H1 (cell line): ENCODE measurements around the gene HLA-DRB1. TPM values are rescaled to one million over a fixed set of nuclear protein-coding genes. Genes with fewer than 3 reads are reported as not detected.

Source experiments
- polyA plus RNA-seq, 7 experiments: library from polyadenylated mRNA; depleted of rRNA in 3 of 7; stranded (reverse) in 5 of 7; unstranded in 2 of 7; fragments of >200 nt in 5 of 7; fragments of 200-250 nt in 2 of 7; gene quantifications; 1 replicate in 5 of 7; 2 replicates in 1 of 7; 4 replicates in 1 of 7; pipeline versions ENCODE4 v1.2.1 to v1.2.3, GENCODE V29; 2011 to 2013; ENCODE audit warnings: missing spikeins in 2 of 7, mixed read lengths in 2 of 7
- small RNA-seq: library from polyadenylated mRNA; stranded (forward); fragments of <200 nt; extraction: miRNeasy Mini kit (QIAGEN cat#:217004); gene quantifications from one replicate; pipeline ENCODE3, GENCODE V24; 2013; ENCODE audit not compliant: insufficient read depth
- total RNA-seq: library from RNA; stranded (reverse); fragmentation: NEBNext Ultra II Directional; extraction: Animal tissue kit (Norgen Biotek cat#: 25700); gene quantifications from 2 replicates; pipeline ENCODE4 v1.2.1, GENCODE V29; 2021

HLA-DRB1 gene
- total and polyA plus RNA-seq, 2 of the 8 experiments (the other 6 are each of a cell fraction or from before 2014, with no cell fraction given) = 6.7 to 7.5 TPM

Small RNA genes within 50 kb of the gene (small RNA-seq; reads per million reads assigned to genes)
- gene RNU1-61P = not detected

Other genes with a start within 250 kb of the HLA-DRB1 start
- gene TSBP1, start 217.9 kb downstream of the HLA-DRB1 start, total RNA-seq = not detected in 2 replicates
- gene TSBP1, start 217.9 kb downstream of the HLA-DRB1 start, polyA plus RNA-seq (2011; rRNA removed) = not detected in 2 replicates
- not detected in 2 replicates for gene BTNL2, start 182.7 kb downstream of the HLA-DRB1 start, total RNA-seq
- not detected in 2 replicates for gene BTNL2, start 182.7 kb downstream of the HLA-DRB1 start, polyA plus RNA-seq (2011; rRNA removed)
- gene HLA-DRA, start 150.0 kb downstream of the HLA-DRB1 start, total RNA-seq = 4.1 and 5.0 TPM in 2 replicates
- gene HLA-DRA, start 150.0 kb downstream of the HLA-DRB1 start, polyA plus RNA-seq (2011; rRNA removed) = 4.2 and 6.2 TPM in 2 replicates
- 1.0 and 1.4 TPM in 2 replicates for gene HLA-DRB5, start 59.6 kb downstream of the HLA-DRB1 start, total RNA-seq
- gene HLA-DRB5, start 59.6 kb downstream of the HLA-DRB1 start, polyA plus RNA-seq (2011; rRNA removed) = 0.83 and 0.86 TPM in 2 replicates
- not detected in 2 replicates for gene HLA-DQA1, start 47.6 kb upstream of the HLA-DRB1 start, total RNA-seq
- 0.12 TPM in 1 of 2 replicates, not detected in the other for gene HLA-DQA1, start 47.6 kb upstream of the HLA-DRB1 start, polyA plus RNA-seq (2011; rRNA removed)
- gene HLA-DQB1, start 76.8 kb upstream of the HLA-DRB1 start, total RNA-seq = 1.2 and 1.4 TPM in 2 replicates
- 5.2 and 5.5 TPM in 2 replicates for gene HLA-DQB1, start 76.8 kb upstream of the HLA-DRB1 start, polyA plus RNA-seq (2011; rRNA removed)
- gene HLA-DQA2, start 151.5 kb upstream of the HLA-DRB1 start, total RNA-seq = not detected in 2 replicates
- not detected in 2 replicates for gene HLA-DQA2, start 151.5 kb upstream of the HLA-DRB1 start, polyA plus RNA-seq (2011; rRNA removed)
- not detected in 2 replicates for gene HLA-DQB2, start 173.7 kb upstream of the HLA-DRB1 start, total RNA-seq
- not detected in 2 replicates for gene HLA-DQB2, start 173.7 kb upstream of the HLA-DRB1 start, polyA plus RNA-seq (2011; rRNA removed)
- 0.27 TPM in 1 of 2 replicates, not detected in the other for gene HLA-DOB, start 227.2 kb upstream of the HLA-DRB1 start, total RNA-seq
- 0.19 and 0.35 TPM in 2 replicates for gene HLA-DOB, start 227.2 kb upstream of the HLA-DRB1 start, polyA plus RNA-seq (2011; rRNA removed)
- gene TAP2, start 248.9 kb upstream of the HLA-DRB1 start, total RNA-seq = 24.3 and 27.2 TPM in 2 replicates
- gene TAP2, start 248.9 kb upstream of the HLA-DRB1 start, polyA plus RNA-seq (2011; rRNA removed) = 11.3 and 19.9 TPM in 2 replicates